Measurements from ENCODE around the gene PCDHGB6. TPM values are rescaled to one million over a fixed set of nuclear protein-coding genes. Genes with fewer than 3 reads are reported as not detected.

PCDHGB6 gene
- total and polyA plus RNA-seq, 8 donors: 0.63 to 4.0 (median 2.3) TPM

GRCh38 chr5:141403387-141403786, 4.4 kb upstream of the PCDHGB6 start:
- no peak overlapping the region for H3K4me3 ChIP-seq
- ATAC-seq: no peak
- 23 to 27% methylated on average over 22 of the region's 22 CpGs for WGBS, 2 donors

GRCh38 chr5:141409598-141410306, 1.9 kb downstream of the PCDHGB6 start:
- peaks cover 0 to 18% (median 4%) of the 10 kb centered on the region in 4 donors for H3K9me3 ChIP-seq
- intact Hi-C loops (cut with DNase I): loop anchor here in 1 of 3 donors (10.0 kb wide), 2 partner anchors 115 to 145 kb away; no protein-coding TSS in a partner anchor

More at GRCh38 chr5:141403387-141403786, 4.4 kb upstream of the PCDHGB6 start:
- H3K27me3 ChIP-seq: no peaks in the 10 kb centered on the region
- H3K27ac ChIP-seq: no peak overlapping the region
- peaks cover 0 to 2% (median 0%) of the 10 kb centered on the region in 3 donors for H3K4me1 ChIP-seq
- TF ChIP-seq, protein P1, sequence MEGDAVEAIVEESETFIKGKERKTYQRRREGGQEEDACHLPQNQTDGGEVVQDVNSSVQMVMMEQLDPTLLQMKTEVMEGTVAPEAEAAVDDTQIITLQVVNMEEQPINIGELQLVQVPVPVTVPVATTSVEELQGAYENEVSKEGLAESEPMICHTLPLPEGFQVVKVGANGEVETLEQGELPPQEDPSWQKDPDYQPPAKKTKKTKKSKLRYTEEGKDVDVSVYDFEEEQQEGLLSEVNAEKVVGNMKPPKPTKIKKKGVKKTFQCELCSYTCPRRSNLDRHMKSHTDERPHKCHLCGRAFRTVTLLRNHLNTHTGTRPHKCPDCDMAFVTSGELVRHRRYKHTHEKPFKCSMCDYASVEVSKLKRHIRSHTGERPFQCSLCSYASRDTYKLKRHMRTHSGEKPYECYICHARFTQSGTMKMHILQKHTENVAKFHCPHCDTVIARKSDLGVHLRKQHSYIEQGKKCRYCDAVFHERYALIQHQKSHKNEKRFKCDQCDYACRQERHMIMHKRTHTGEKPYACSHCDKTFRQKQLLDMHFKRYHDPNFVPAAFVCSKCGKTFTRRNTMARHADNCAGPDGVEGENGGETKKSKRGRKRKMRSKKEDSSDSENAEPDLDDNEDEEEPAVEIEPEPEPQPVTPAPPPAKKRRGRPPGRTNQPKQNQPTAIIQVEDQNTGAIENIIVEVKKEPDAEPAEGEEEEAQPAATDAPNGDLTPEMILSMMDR (IDR thresholded peaks at IDR 0.05): no peak
- DNase-seq (peak in 1 of 6 donors; percentile 34), FAIRE-seq (no peak)
- intact Hi-C loops (cut with DNase I): loop anchor here in 1 of 3 donors (10.0 kb wide), 1 partner anchor 151 kb away; no protein-coding TSS in a partner anchor
- no peaks in the 10 kb centered on the region for H3K36me3 ChIP-seq
- peaks cover 0 to 6% (median 2%) of the 10 kb centered on the region in 4 donors for H3K9me3 ChIP-seq

DNA sequence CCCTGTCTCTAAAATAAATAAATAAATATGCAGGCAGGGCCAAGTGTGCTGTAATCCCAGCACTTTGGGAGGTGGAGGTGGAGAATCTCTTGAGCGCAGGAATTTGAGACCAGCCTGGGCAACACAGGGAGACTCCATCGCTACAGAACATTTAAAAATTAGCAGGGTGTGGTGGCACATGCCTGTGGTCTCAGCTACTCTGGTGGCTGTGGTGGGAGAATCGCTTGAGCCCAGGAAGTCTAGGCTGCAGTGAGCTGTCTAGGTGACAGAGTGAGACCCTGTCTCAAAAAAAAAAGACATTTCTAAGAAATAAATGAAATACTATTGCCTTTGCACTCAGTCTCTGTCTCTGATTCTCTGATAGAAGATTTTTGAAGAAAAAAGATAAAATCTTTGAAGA, 3.8 kb downstream of the PCDHGB6 start:
- H3K27me3 ChIP-seq: no peaks in the 10 kb centered on the region
- TF ChIP-seq, protein P1 (IDR thresholded peaks at IDR 0.05): no peak
- ATAC-seq (no peak), FAIRE-seq (no peak), DNase-seq (no peak)
- WGBS, 2 donors: 60 to 61% methylated on average over 3 of the region's 3 CpGs
- H3K27ac ChIP-seq: no peak overlapping the region
- H3K36me3 ChIP-seq: no peaks in the 10 kb centered on the region
- no peaks in the 10 kb centered on the region for H3K4me1 ChIP-seq
- peaks cover 0 to 18% (median 4%) of the 10 kb centered on the region in 4 donors for H3K9me3 ChIP-seq
- intact Hi-C loops (cut with DNase I): loop anchor here in 1 of 3 donors (10.0 kb wide), 1 partner anchor 113 kb away; no protein-coding TSS in a partner anchor
- no peak overlapping the region for H3K4me3 ChIP-seq

More at GRCh38 chr5:141409598-141410306, 1.9 kb downstream of the PCDHGB6 start:
- 20 to 21% methylated on average over 62 to 64 of the region's 64 CpGs for WGBS, 2 donors
- Histone ChIP-seq H3K4me1 (no peaks in the 10 kb centered on the region), H3K4me3 (no peak overlapping the region), H3K27ac (no peak overlapping the region), H3K27me3 (no peaks in the 10 kb centered on the region), H3K36me3 (no peaks in the 10 kb centered on the region)
- DNase-seq (peak in 1 of 6 donors; percentile 27), FAIRE-seq (no peak), ATAC-seq (no peak)
- TF ChIP-seq, protein P1 (IDR thresholded peaks at IDR 0.05): no peak

GRCh38 chr5:141412854-141413539, 5.2 kb downstream of the PCDHGB6 start, which contains the start of gene PCDHGA10:
Gene PCDHGA10, plus strand, starts transcription at chr5:141412987. Its CDS starts 189 bp downstream, at chr5:141413176.
- DNase-seq: peak in 1 of 6 donors; percentile 46
- Histone ChIP-seq H3K9me3 (peaks cover 0 to 23% (median 5%) of the 10 kb centered on the region in 4 donors), H3K27me3 (no peaks in the 10 kb centered on the region), H3K4me3 (peak within 1 kb of the TSS in 1 of 4 donors; percentile 18), H3K36me3 (no peaks in the 10 kb centered on the region), H3K4me1 (no peaks in the 10 kb centered on the region), H3K27ac (no peak within 1 kb of the TSS)
- FAIRE-seq: no peak
- intact Hi-C loops (cut with DNase I): loop anchor here in 1 of 3 donors (10.0 kb wide), 1 partner anchor 112 kb away; no protein-coding TSS in a partner anchor
- ATAC-seq: peak; percentile 55 to 68 (median 68)
- WGBS, 2 donors: 20 to 27% methylated on average over 31 of the region's 31 CpGs
- TF ChIP-seq, protein P1 (IDR thresholded peaks at IDR 0.05): peak in 2 of 4 donors; percentile 13 to 17

All from pancreas (tissue), 10 donors.